HEK293T (cell line): ENCODE results near the gene NMNAT2.

Source experiments
- ARNT ChIP-seq: fragments of 450-650 bp; IDR thresholded peaks from 2 replicates; pipeline ENCODE4 v1.6.1; 2017; ENCODE audit warnings: mild to moderate bottlenecking
- BHLHE40 ChIP-seq: fragments of 450-650 bp; IDR thresholded peaks from 2 replicates; pipeline ENCODE4 v1.6.1; 2016; ENCODE audit warnings: mild to moderate bottlenecking, moderate library complexity, borderline replicate concordance
- CTBP1 ChIP-seq: fragments of 450-650 bp; IDR thresholded peaks from 2 replicates; pipeline ENCODE4 v1.6.1; 2016; ENCODE audit warnings: borderline replicate concordance
- ELF4 ChIP-seq: fragments of 450-650 bp; IDR thresholded peaks from 2 replicates; pipeline ENCODE4 v1.6.1; 2017; ENCODE audit warnings: antibody characterized with exemption
- FOXA1 ChIP-seq: fragments of 450-650 bp; IDR thresholded peaks from 2 replicates; pipeline ENCODE4 v1.6.1; 2016; ENCODE audit warnings: mild to moderate bottlenecking
- FOXK2 ChIP-seq: fragments of 450-650 bp; IDR thresholded peaks from 2 replicates; pipeline ENCODE4 v1.6.1; 2016; ENCODE audit warnings: mild to moderate bottlenecking
- FOXM1 ChIP-seq: fragments of 450-650 bp; IDR thresholded peaks from 2 replicates; pipeline ENCODE4 v1.6.1; 2017; ENCODE audit warnings: mild to moderate bottlenecking, borderline replicate concordance
- L3MBTL2 ChIP-seq: fragments of 450-650 bp; conservative IDR thresholded peaks from 2 replicates; pipeline ENCODE4 v1.6.1; 2016; ENCODE audit warnings: mild to moderate bottlenecking
- LEF1 ChIP-seq: fragments of 450-650 bp; IDR thresholded peaks from 2 replicates; pipeline ENCODE4 v1.6.1; 2017; ENCODE audit warnings: mild to moderate bottlenecking, borderline replicate concordance
- NFRKB ChIP-seq: fragments of 450-650 bp; IDR thresholded peaks from 2 replicates; pipeline ENCODE4 v1.6.1; 2016; ENCODE audit warnings: mild to moderate bottlenecking, moderate library complexity
- SP1 ChIP-seq: fragments of 450-650 bp; IDR thresholded peaks from 2 replicates; pipeline ENCODE4 v1.6.1; 2017
- SUZ12 ChIP-seq: fragments of 450-650 bp; IDR thresholded peaks from 2 replicates; pipeline ENCODE4 v1.6.1; 2016; ENCODE audit warnings: mild to moderate bottlenecking
- TARDBP ChIP-seq: fragments of 450-650 bp; IDR thresholded peaks from 2 replicates; pipeline ENCODE4 v1.6.1; 2016
- ZNF384 ChIP-seq: fragments of 450-650 bp; IDR thresholded peaks from 2 replicates; pipeline ENCODE4 v1.6.1; 2016

- TF ChIP-seq SUZ12 (no peak), FOXK2 (no peak), FOXM1 (no peak), SP1 (no peak), BHLHE40 (no peak), ARNT (no peak), TARDBP (no peak), L3MBTL2 (no peak), FOXA1 (no peak), ELF4 (no peak), ZNF384 (no peak), CTBP1 (no peak), NFRKB (no peak), LEF1 (no peak)
Measured at GRCh38 chr1:183443466-183443865, 25.3 kb upstream of the NMNAT2 start.
